ENCODE measurements around the gene SH2D3C. TPM values are rescaled to one million over a fixed set of nuclear protein-coding genes. Genes with fewer than 3 reads are reported as not detected.

The SH2D3C gene
- polyA plus RNA-seq, 1 experiment = 0.04 TPM

DNA sequence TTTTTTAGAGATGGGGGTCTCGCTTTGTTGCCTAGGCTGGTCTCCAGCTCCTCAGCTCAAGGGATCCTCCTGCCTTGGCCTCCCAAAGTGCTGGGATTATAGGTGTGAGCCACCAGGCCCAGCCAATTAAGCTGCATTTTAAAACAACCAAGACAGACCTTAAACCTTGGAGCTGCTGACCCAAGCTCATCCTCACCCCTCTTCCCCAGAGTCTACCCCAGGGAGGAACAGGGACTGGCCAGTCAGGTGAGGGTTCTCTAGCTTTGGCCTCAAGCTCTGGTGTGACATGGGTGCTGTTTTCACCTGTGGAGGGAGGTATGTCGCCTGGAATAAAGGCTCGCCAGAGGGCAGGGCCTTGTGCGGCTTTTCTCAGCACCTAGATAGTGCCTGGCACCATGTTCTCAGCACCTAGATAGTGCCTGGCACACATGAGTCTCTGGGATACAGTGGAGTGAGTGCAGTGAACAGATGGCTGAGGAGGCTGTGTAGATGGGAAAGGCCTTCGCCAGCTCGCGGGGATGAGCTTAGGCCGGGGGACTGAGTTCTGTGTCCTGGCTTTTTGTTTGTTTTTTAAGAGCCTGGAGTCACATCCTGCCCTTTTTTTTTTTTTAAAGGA, 14.7 kb upstream of the SH2D3C start:
- no peak overlapping the region for H3K4me3 ChIP-seq (ENCODE audit: low read depth, low read length)
- TF ChIP-seq, protein P1, sequence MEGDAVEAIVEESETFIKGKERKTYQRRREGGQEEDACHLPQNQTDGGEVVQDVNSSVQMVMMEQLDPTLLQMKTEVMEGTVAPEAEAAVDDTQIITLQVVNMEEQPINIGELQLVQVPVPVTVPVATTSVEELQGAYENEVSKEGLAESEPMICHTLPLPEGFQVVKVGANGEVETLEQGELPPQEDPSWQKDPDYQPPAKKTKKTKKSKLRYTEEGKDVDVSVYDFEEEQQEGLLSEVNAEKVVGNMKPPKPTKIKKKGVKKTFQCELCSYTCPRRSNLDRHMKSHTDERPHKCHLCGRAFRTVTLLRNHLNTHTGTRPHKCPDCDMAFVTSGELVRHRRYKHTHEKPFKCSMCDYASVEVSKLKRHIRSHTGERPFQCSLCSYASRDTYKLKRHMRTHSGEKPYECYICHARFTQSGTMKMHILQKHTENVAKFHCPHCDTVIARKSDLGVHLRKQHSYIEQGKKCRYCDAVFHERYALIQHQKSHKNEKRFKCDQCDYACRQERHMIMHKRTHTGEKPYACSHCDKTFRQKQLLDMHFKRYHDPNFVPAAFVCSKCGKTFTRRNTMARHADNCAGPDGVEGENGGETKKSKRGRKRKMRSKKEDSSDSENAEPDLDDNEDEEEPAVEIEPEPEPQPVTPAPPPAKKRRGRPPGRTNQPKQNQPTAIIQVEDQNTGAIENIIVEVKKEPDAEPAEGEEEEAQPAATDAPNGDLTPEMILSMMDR (IDR thresholded peaks at IDR 0.05; ENCODE audit: insufficient read depth, low read depth, low read length) = no peak
- CTCF ChIA-PET = interaction anchor here (0.6 to 2.4 kb wide), 4 partner anchors 43 to 128 kb away, joined by 3 to 18 read pairs (median 4); no protein-coding TSS in a partner anchor
- DNase-seq (ENCODE audit: low read depth) = no peak
- peaks cover 27% of the 10 kb centered on the region for H3K36me3 ChIP-seq (ENCODE audit: control insufficient read depth, insufficient read depth, low read length)
- H3K27me3 ChIP-seq (ENCODE audit: control insufficient read depth, insufficient read depth, low read length) = no peaks in the 10 kb centered on the region
- POLR2A ChIA-PET = interaction anchor here (0.5 to 1.0 kb wide), 2 partner anchors 22 to 319 kb away, joined by 4 to 7 read pairs; no protein-coding TSS in a partner anchor

DNA sequence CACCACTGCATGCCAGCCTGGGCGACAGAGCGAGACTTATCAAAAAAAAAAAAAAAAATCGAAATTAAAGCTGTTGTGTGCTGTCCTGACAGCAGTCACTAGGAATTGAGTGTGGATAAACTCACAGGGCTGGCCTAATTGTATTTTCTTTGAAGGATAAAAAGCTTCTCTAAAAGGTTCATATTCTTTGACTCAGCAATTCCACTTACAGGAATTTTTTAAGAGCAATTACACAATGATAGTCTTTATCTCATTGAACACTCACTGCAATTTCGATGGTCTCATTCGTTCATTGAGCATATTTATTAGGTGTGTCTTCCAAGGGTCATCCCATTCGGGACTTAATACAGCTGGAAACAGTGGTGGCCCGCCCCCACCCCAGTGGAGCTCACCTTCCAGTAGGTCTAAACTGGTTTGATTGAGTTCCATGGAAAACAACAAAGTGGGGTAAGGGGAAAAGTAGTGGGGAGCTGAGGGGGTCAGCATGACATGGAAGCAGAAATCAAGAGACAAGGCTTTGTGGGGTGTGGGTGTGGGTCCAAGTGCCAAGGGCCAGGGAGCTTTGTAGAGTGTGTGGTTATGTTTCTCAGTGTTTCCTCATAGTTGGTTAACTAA, 14.1 kb upstream of the SH2D3C start:
- TF ChIP-seq, protein P1 (IDR thresholded peaks at IDR 0.05; ENCODE audit: insufficient read depth, low read depth, low read length) = no peak
- POLR2A ChIA-PET = interaction anchor here (0.6 kb wide), 1 partner anchor 744 kb away, joined by 4 read pairs; no protein-coding TSS in a partner anchor

DNA sequence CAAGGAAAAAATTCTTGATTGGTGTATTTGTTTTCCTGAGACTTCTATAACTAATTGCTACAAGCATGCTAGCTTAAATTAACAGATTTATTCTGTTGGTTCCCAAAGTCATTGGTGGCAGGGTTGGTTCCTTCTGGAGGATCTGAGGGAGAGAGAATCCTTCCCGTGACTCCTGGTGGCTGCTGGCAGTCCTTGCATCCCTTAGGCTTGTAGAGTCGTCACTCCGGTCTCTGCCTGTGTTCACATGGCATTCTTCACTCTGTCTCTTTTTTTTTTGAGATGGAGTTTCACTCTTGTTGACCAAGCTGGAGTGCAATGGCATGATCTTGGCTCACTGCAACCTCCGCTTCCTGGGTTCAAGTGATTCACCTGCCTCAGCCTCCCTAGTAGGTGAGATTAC, 12.6 kb upstream of the SH2D3C start:
- H3K27me3 ChIP-seq (ENCODE audit: control insufficient read depth, insufficient read depth, low read length) = no peaks in the 10 kb centered on the region
- TF ChIP-seq, protein P1 (IDR thresholded peaks at IDR 0.05; ENCODE audit: insufficient read depth, low read depth, low read length) = no peak
- DNase-seq (ENCODE audit: low read depth) = no peak
- no peak overlapping the region for H3K4me3 ChIP-seq (ENCODE audit: low read depth, low read length)
- peaks cover 37% of the 10 kb centered on the region for H3K36me3 ChIP-seq (ENCODE audit: control insufficient read depth, insufficient read depth, low read length)
- POLR2A ChIA-PET = interaction anchor here (0.7 kb wide), 1 partner anchor 139 kb away, joined by 5 read pairs; the partner anchor contains the start of gene PIP5KL1
- CTCF ChIA-PET = no interaction called here

More for the DNA sequence above, 14.1 kb upstream of the SH2D3C start:
- no peak for DNase-seq (ENCODE audit: low read depth)
- Histone ChIP-seq H3K27me3 (ENCODE audit: control insufficient read depth, insufficient read depth, low read length) (no peaks in the 10 kb centered on the region), H3K36me3 (ENCODE audit: control insufficient read depth, insufficient read depth, low read length) (peaks cover 34% of the 10 kb centered on the region), H3K4me3 (ENCODE audit: low read depth, low read length) (no peak overlapping the region)
- CTCF ChIA-PET = interaction anchor here (0.6 to 2.4 kb wide), 4 partner anchors 44 to 129 kb away, joined by 3 to 18 read pairs (median 4); no protein-coding TSS in a partner anchor

DNA sequence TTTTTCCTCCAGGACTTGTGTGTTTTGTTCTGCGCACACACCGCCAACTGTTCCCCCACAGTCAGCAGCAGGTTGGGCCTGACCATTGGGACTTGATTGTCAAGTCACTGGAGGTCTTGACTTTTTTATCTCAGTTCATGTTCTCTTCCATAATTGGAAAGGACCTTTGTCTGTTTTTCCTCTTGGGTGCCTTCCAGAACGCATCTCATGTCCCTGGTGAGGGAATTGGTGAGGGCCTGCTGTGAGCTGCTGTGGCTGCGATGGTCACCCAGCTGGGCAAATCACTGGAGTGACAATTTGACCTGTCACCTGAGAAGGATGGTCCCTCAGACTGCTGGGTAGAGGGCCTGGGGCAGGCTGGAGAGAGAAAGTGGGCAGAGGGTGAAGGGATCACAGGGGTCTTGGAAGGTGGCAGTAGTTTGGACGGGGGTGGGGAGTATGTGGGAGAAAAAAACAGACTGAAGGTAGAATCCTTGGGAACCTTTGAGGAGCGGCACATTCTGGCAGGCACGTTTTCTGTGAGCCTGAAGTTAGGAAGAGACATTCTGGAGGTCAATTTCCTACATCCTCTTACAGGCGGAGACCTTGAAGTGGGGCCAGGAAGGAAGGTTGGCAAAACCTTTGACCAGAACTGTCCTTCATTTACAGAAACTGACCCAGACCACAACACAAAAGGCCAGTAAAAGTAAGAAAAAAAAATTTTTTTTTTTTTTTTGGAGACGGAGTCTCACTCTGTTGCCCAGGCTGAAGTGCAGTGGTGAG, 11.8 kb upstream of the SH2D3C start:
- TF ChIP-seq, protein P1 (IDR thresholded peaks at IDR 0.05; ENCODE audit: insufficient read depth, low read depth, low read length) = no peak
- POLR2A ChIA-PET = interaction anchor here (0.6 kb wide), 1 partner anchor 127 kb away, joined by 17 read pairs; the partner anchor contains the start of gene ST6GALNAC4
- DNase-seq (ENCODE audit: low read depth) = no peak
- Histone ChIP-seq H3K36me3 (ENCODE audit: control insufficient read depth, insufficient read depth, low read length) (peaks cover 37% of the 10 kb centered on the region), H3K27me3 (ENCODE audit: control insufficient read depth, insufficient read depth, low read length) (no peaks in the 10 kb centered on the region), H3K4me3 (ENCODE audit: low read depth, low read length) (no peak overlapping the region)
- CTCF ChIA-PET = interaction anchor here (1.1 kb wide), 1 partner anchor 79 kb away, joined by 3 read pairs; no protein-coding TSS in a partner anchor
